Activated CD4-positive, CD25-positive, alpha-beta regulatory T cell (primary cell): ENCODE results near the gene ANKRD53.
"Not testable (repeated sequence)": the region's sequence is repeated elsewhere in the genome, so short reads cannot be mapped to it uniquely, and the experiment has no call there.

Experiments
- DNase-seq, 4 experiments: peaks; one replicate each; lab custom pipeline; 2025; lab: John Stamatoyannopoulos, UW

Gene ANKRD53

GRCh38 chr2:70991142-70991541, 12.7 kb downstream of the ANKRD53 start:
- no peak for DNase-seq

- no peak for DNase-seq
These were observed 13.3 kb downstream of the ANKRD53 start for GRCh38 chr2:70991742-70992141.

GRCh38 chr2:70992945-70993853, 14.8 kb downstream of the ANKRD53 start:
- DNase-seq: no peak

- DNase-seq: no peak
These were observed 15.7 kb downstream of the ANKRD53 start for GRCh38 chr2:70994009-70994698.

GRCh38 chr2:70994699-70995425, 16.4 kb downstream of the ANKRD53 start, which contains the start of gene TEX261:
Gene TEX261 (minus strand): TSS chr2:70994873. CDS start chr2:70994757, 116 bp downstream.
- peak; percentile 81 to 86 (median 84) for DNase-seq

GRCh38 chr2:70995426-70995729, 16.9 kb downstream of the ANKRD53 start:
- no peak for DNase-seq

- DNase-seq: not testable (repeated sequence)
These were observed 20.5 kb downstream of the ANKRD53 start for GRCh38 chr2:70998885-70999284.

GRCh38 chr2:70999362-70999761, 20.9 kb downstream of the ANKRD53 start:
- DNase-seq: no peak

GRCh38 chr2:70999931-71000330, 21.5 kb downstream of the ANKRD53 start:
- DNase-seq: not testable (repeated sequence)

- DNase-seq: peak; percentile 51 to 74 (median 66)
These were observed 22.6 kb downstream of the ANKRD53 start for GRCh38 chr2:71000780-71001591.

GRCh38 chr2:71001592-71001927, 23.1 kb downstream of the ANKRD53 start:
- DNase-seq: no peak

GRCh38 chr2:71001981-71002570, 23.6 kb downstream of the ANKRD53 start:
- DNase-seq: no peak

GRCh38 chr2:71003396-71003795, 25.0 kb downstream of the ANKRD53 start:
- no peak for DNase-seq

GRCh38 chr2:71003966-71004755, 25.7 kb downstream of the ANKRD53 start:
- no peak for DNase-seq

- no peak for DNase-seq
These were observed 26.4 kb downstream of the ANKRD53 start for GRCh38 chr2:71004857-71005256.

GRCh38 chr2:71005271-71006202, 27.1 kb downstream of the ANKRD53 start:
- no peak for DNase-seq

- DNase-seq: no peak
These were observed 27.9 kb downstream of the ANKRD53 start for GRCh38 chr2:71006323-71006722.

GRCh38 chr2:71006955-71007799, 28.7 kb downstream of the ANKRD53 start:
- no peak for DNase-seq
